DND-41 (cell line): ENCODE measurements around the gene FKRP.
A peak's percentile ranks its signal among the peaks of the same experiment; 100 is the strongest.

Source experiments
- ATAC-seq: fragments of 200-7000 bp; cut with Tn5 transposase; 3 replicates; pipeline ENCODE4 v1.9.1; 2021; ENCODE audit warnings: low read depth; ENCODE audit not compliant: insufficient read depth
- DNase-seq: peaks from one replicate; pipeline ENCODE4 v3.0.0-alpha.2; 2020
- H2AFZ ChIP-seq: 2 replicates; pipeline ENCODE4 v1.6.0; 2012; ENCODE audit warnings: low read depth, low read length
- H3K27ac ChIP-seq: 2 replicates; pipeline ENCODE4 v1.5.1; 2012; ENCODE audit warnings: low read length, inconsistent platforms
- H3K27me3 ChIP-seq: fragments of 200-600 bp; sonication (generic); 2 replicates; pipeline ENCODE4 v1.6.0; 2012; ENCODE audit warnings: low read length, mild to moderate bottlenecking, inconsistent platforms; ENCODE audit not compliant: insufficient read depth, poor library complexity
- H3K36me3 ChIP-seq: 2 replicates; pipeline ENCODE4 v1.5.1; 2012; ENCODE audit warnings: low read length, inconsistent platforms; ENCODE audit not compliant: insufficient read depth
- H3K4me1 ChIP-seq: 2 replicates; pipeline ENCODE4 v1.5.1; 2012; ENCODE audit warnings: mild to moderate bottlenecking, low read length; ENCODE audit not compliant: insufficient read depth
- H3K4me2 ChIP-seq: 2 replicates; pipeline ENCODE4 v1.6.0; 2012; ENCODE audit warnings: mild to moderate bottlenecking, moderate library complexity, low read length, inconsistent platforms; ENCODE audit not compliant: insufficient read depth
- H3K4me3 ChIP-seq, 2 experiments: fragments of 200-600 bp in 1 of 2; shearing (Covaris generic) in 1 of 2; 2 replicates each; pipeline ENCODE4 v1.5.1; 2012 to 2016; ENCODE audit warnings: inconsistent platforms in 2 of 2, low read length in 2 of 2, mild to moderate bottlenecking in 2 of 2, low read depth in 1 of 2, moderate library complexity in 1 of 2
- H3K79me2 ChIP-seq: 2 replicates; pipeline ENCODE4 v1.6.0; 2012; ENCODE audit warnings: low read length, inconsistent platforms; ENCODE audit not compliant: insufficient read depth
- H3K9ac ChIP-seq: 2 replicates; pipeline ENCODE4 v1.6.0; 2012; ENCODE audit warnings: low read depth, mild to moderate bottlenecking, inconsistent platforms, low read length, moderate library complexity
- H3K9me3 ChIP-seq: 2 replicates; pipeline ENCODE4 v1.5.1; 2012; ENCODE audit warnings: low read length, moderate library complexity, mild to moderate bottlenecking, inconsistent platforms; ENCODE audit not compliant: insufficient read depth, severe bottlenecking
- H4K20me1 ChIP-seq: 2 replicates; pipeline ENCODE4 v1.6.0; 2012; ENCODE audit warnings: low read length; ENCODE audit not compliant: insufficient read depth
- EZH2 ChIP-seq: IDR thresholded peaks from 3 replicates; pipeline ENCODE4 v1.6.1; 2012; ENCODE audit warnings: borderline replicate concordance, low read depth, mild to moderate bottlenecking, moderate library complexity, low read length, inconsistent platforms; ENCODE audit not compliant: severe bottlenecking
- TF ChIP-seq, protein P1 (sequence below): IDR thresholded peaks from 2 replicates; pipeline ENCODE4 v1.5.1; 2012; ENCODE audit warnings: borderline replicate concordance, low read length, moderate library complexity, mild to moderate bottlenecking; ENCODE audit not compliant: poor library complexity, severe bottlenecking; ENCODE audit errors: extremely low read depth

FKRP gene

DNA sequence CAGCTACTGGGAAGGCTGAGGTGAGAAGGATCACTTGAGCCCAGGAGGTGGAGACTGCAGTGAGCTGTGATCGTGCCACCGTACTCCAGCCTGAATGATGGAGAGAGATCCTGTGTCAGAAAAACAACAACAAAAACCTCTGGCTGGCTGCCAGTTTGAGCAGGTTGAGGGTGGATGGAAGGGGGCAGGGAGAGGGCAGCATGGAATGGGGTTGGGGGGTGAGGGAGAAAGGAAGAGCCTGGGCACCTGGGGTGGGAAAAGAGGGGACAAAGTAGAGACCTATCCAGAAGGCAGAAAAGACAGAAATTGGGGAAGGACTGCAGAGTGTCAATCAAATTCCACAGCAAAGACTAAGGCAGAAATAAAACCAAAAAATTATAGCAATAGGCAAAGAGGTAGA, 37.8 kb downstream of the FKRP start:
- Histone ChIP-seq H4K20me1 (peaks cover 71% of the 10 kb centered on the region), H3K36me3 (peaks cover 69% of the 10 kb centered on the region), H3K4me3 (peak overlapping the region; percentile 86 to 88; a peak in 3 of 4 replicates), H3K4me2 (peak overlapping the region; percentile 94), H3K9ac (peak overlapping the region; percentile 70), H3K27me3 (no peaks in the 10 kb centered on the region), H3K4me1 (peaks cover 43% of the 10 kb centered on the region), H3K27ac (peak overlapping the region; percentile 94), H3K79me2 (peaks cover 81% of the 10 kb centered on the region), H2AFZ (no peak overlapping the region), H3K9me3 (no peaks in the 10 kb centered on the region)
- ATAC-seq = no peak
- TF ChIP-seq, protein P1, sequence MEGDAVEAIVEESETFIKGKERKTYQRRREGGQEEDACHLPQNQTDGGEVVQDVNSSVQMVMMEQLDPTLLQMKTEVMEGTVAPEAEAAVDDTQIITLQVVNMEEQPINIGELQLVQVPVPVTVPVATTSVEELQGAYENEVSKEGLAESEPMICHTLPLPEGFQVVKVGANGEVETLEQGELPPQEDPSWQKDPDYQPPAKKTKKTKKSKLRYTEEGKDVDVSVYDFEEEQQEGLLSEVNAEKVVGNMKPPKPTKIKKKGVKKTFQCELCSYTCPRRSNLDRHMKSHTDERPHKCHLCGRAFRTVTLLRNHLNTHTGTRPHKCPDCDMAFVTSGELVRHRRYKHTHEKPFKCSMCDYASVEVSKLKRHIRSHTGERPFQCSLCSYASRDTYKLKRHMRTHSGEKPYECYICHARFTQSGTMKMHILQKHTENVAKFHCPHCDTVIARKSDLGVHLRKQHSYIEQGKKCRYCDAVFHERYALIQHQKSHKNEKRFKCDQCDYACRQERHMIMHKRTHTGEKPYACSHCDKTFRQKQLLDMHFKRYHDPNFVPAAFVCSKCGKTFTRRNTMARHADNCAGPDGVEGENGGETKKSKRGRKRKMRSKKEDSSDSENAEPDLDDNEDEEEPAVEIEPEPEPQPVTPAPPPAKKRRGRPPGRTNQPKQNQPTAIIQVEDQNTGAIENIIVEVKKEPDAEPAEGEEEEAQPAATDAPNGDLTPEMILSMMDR = no peak
- TF ChIP-seq EZH2 = no peak
- DNase-seq = no peak

DNA sequence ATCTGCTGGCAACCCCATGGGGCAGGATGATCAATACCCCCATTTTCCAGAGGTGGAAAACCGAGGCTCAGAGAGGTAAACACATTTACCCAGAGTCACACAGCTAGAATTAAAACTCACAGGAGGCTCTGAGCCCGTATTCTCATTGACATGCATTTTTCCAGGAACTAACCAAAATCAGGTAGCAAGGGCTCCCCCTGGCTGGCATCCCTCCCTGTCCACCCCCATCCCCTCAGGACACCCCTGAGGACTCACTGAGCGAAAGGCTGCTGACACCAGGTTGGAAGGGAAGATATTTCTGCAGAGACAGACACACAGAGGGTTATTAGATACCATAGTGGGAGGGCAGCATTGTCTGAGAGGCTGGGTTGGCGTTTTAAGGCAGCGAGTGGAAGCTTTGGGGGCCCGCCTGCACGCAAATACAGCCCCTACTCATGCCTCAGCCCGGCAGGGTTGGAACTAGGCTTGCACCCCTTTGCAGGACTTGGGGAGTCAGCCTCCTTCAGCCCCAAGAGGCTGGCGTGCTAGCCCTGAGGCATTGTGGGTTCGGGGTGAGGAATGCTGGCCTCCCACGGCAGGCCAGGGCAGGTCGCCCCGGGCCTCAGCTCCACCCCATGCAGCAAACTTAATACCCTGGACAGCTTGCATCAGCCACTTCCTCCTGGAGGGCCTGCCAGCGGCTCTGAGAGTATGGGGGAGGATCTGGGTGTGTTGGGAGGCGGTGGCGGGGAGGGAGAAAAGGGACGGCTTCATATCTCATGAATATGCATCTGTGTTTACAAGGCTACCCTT, 38.6 kb downstream of the FKRP start:
- H3K4me3 ChIP-seq = peak overlapping the region; percentile 86 to 88; a peak in 3 of 4 replicates
- H2AFZ ChIP-seq = peak overlapping the region; percentile 58
- peaks cover 51% of the 10 kb centered on the region for H3K4me1 ChIP-seq
- H3K9me3 ChIP-seq = no peaks in the 10 kb centered on the region
- TF ChIP-seq, protein P1 = peak; percentile 70
- no peak for TF ChIP-seq EZH2
- peak overlapping the region; percentile 94 for H3K4me2 ChIP-seq
- peaks cover 77% of the 10 kb centered on the region for H3K79me2 ChIP-seq
- DNase-seq = peak; percentile 92
- H4K20me1 ChIP-seq = peaks cover 66% of the 10 kb centered on the region
- H3K9ac ChIP-seq = peak overlapping the region; percentile 70
- ATAC-seq = peak; percentile 68
- H3K36me3 ChIP-seq = peaks cover 63% of the 10 kb centered on the region
- H3K27me3 ChIP-seq = no peaks in the 10 kb centered on the region
- H3K27ac ChIP-seq = peak overlapping the region; percentile 94

DNA sequence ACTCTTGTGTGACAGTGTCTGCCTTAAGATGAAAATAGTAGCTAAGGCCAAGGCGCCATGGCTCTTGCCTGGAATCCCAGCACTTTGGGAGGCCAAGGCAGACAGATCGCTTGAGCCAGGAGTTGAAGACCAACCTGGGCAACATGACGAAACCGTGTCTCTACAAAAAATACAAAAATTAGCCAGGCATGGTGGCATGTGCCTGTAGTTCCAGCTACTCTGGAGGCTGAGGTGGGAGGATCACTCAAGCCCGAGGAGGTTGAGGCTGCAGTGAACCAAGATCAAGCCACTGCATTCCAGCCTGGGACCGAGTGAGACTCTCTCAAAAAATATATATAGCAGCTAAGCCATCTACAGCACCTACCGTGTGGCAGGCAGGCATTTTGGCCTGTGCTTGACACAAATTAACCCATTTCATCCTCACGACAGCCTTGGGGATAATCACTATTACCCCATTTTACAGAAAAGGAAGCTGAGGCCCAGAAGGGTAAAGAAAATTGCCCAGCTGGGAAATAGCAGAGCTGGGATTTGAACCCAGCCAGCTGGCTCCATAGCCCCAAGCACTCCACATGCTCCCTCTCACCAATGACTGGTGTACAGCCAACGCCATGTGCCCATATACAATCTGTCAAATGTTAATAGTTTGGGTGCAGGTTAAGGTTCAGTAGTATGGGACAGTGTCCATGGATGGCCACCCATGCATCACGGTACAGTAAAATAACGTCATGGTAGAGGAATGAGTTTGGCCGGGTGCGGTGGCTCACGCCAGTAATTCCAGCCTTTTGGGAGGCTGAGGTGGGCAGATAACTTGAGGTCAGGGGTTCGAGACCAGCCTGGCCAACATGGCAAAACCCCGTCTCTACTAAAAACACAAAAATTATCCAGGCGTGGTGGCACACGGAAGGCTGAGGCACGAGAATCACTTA, 39.5 kb downstream of the FKRP start:
- H2AFZ ChIP-seq = peak overlapping the region; percentile 58; the same call in 1 of the 2 replicates
- peak overlapping the region; percentile 70 for H3K9ac ChIP-seq
- peak overlapping the region; percentile 86 to 88; a peak in 3 of 4 replicates for H3K4me3 ChIP-seq
- H3K4me1 ChIP-seq = peaks cover 53% of the 10 kb centered on the region
- ATAC-seq (no peak), DNase-seq (no peak)
- peak overlapping the region; percentile 94 for H3K27ac ChIP-seq
- no peaks in the 10 kb centered on the region for H3K9me3 ChIP-seq
- H3K79me2 ChIP-seq = peaks cover 74% of the 10 kb centered on the region
- TF ChIP-seq, protein P1 = no peak
- no peak for TF ChIP-seq EZH2
- no peaks in the 10 kb centered on the region for H3K27me3 ChIP-seq
- peaks cover 60% of the 10 kb centered on the region for H4K20me1 ChIP-seq
- peaks cover 56% of the 10 kb centered on the region for H3K36me3 ChIP-seq
- peak overlapping the region; percentile 94 for H3K4me2 ChIP-seq
